Erythroblast (primary cell): ENCODE results near the gene DPF3.

ENCODE experiments used
- GATA1 ChIP-seq: IDR thresholded peaks from 2 replicates; pipeline ENCODE4 v1.6.1; 2011; ENCODE audit warnings: low read depth, mild to moderate bottlenecking, control low read depth, low read length, moderate library complexity
- POLR2A ChIP-seq: IDR thresholded peaks from 2 replicates; pipeline ENCODE4 v1.6.1; 2011; ENCODE audit warnings: mild to moderate bottlenecking, low read length

- no peak for TF ChIP-seq POLR2A
- no peak for TF ChIP-seq GATA1
These were observed 26.1 kb upstream of the DPF3 start for GRCh38 chr14:72920008-72920407.
